H9 (cell line): ENCODE results near the gene RBL1. TPM values are rescaled to one million over a fixed set of nuclear protein-coding genes. Genes with fewer than 3 reads are reported as not detected.

ENCODE experiments used
- DNase-seq: peaks from one replicate; pipeline ENCODE4 v3.0.0-alpha.2; 2017
- H2AFZ ChIP-seq: one replicate; pipeline ENCODE4 v1.6.1; 2013; ENCODE audit warnings: mild to moderate bottlenecking, low read length, control low read depth, moderate library complexity
- H2AK5ac ChIP-seq: 2 replicates; pipeline ENCODE4 v1.6.1; 2013; ENCODE audit warnings: low read length, control low read depth, mixed read lengths; ENCODE audit not compliant: insufficient read length
- H2BK120ac ChIP-seq: one replicate; pipeline ENCODE4 v1.6.1; 2013; ENCODE audit warnings: low read depth, mild to moderate bottlenecking, low read length, control low read depth, inconsistent platforms; ENCODE audit not compliant: poor library complexity, severe bottlenecking
- H2BK12ac ChIP-seq: 2 replicates; pipeline ENCODE4 v1.6.1; 2013; ENCODE audit warnings: low read length, control low read depth, mixed read lengths, low read depth; ENCODE audit not compliant: insufficient read length
- H2BK15ac ChIP-seq: 2 replicates; pipeline ENCODE4 v1.6.1; 2013; ENCODE audit warnings: low read depth, low read length, control low read depth
- H2BK20ac ChIP-seq: one replicate; pipeline ENCODE4 v1.6.1; 2013; ENCODE audit warnings: low read depth, mild to moderate bottlenecking, low read length, control low read depth, inconsistent platforms; ENCODE audit not compliant: poor library complexity, severe bottlenecking
- H2BK5ac ChIP-seq: 2 replicates; pipeline ENCODE4 v1.6.1; 2013; ENCODE audit warnings: low read length, control low read depth, mixed read lengths; ENCODE audit not compliant: insufficient read length
- H3K14ac ChIP-seq: 2 replicates; pipeline ENCODE4 v1.6.1; 2013; ENCODE audit warnings: low read length, control low read depth; ENCODE audit not compliant: insufficient read depth
- H3K18ac ChIP-seq: 2 replicates; pipeline ENCODE4 v1.6.1; 2013; ENCODE audit warnings: low read depth, mild to moderate bottlenecking, mixed read lengths, low read length, control low read depth; ENCODE audit not compliant: insufficient read length
- H3K23ac ChIP-seq: 2 replicates; pipeline ENCODE4 v1.6.1; 2013; ENCODE audit warnings: low read length, control low read depth, mixed read lengths, low read depth; ENCODE audit not compliant: insufficient read length
- H3K23me2 ChIP-seq: 2 replicates; pipeline ENCODE4 v1.6.1; 2013; ENCODE audit warnings: low read depth, mild to moderate bottlenecking, mixed read lengths, low read length, control low read depth; ENCODE audit not compliant: insufficient read length, poor library complexity, severe bottlenecking
- H3K27ac ChIP-seq: 2 replicates; pipeline ENCODE4 v1.5.1; 2013; ENCODE audit warnings: low read length, control low read depth, mixed read lengths, low read depth; ENCODE audit not compliant: insufficient read length
- H3K27me3 ChIP-seq: 2 replicates; pipeline ENCODE4 v1.6.1; 2013; ENCODE audit warnings: low read length, control low read depth, inconsistent platforms; ENCODE audit not compliant: insufficient read depth
- H3K4ac ChIP-seq: 2 replicates; pipeline ENCODE4 v1.6.1; 2013; ENCODE audit warnings: low read depth, mild to moderate bottlenecking, control low read depth, inconsistent platforms, low read length, moderate library complexity
- H3K4me1 ChIP-seq: 2 replicates; pipeline ENCODE4 v1.6.1; 2013; ENCODE audit warnings: low read length, control low read depth, inconsistent platforms; ENCODE audit not compliant: insufficient read depth
- H3K4me2 ChIP-seq: 2 replicates; pipeline ENCODE4 v1.6.1; 2013; ENCODE audit warnings: low read length, control low read depth, mixed read lengths; ENCODE audit not compliant: insufficient read length, insufficient read depth
- H3K56ac ChIP-seq: 2 replicates; pipeline ENCODE4 v1.6.1; 2013; ENCODE audit warnings: low read depth, mild to moderate bottlenecking, mixed read lengths, low read length, control low read depth; ENCODE audit not compliant: insufficient read length
- H3K79me1 ChIP-seq: 2 replicates; pipeline ENCODE4 v1.6.1; 2013; ENCODE audit warnings: low read depth, mild to moderate bottlenecking, moderate library complexity, low read length, control low read depth, inconsistent platforms; ENCODE audit not compliant: insufficient read depth, poor library complexity, severe bottlenecking
- H3K79me2 ChIP-seq: 2 replicates; pipeline ENCODE4 v1.6.1; 2013; ENCODE audit warnings: low read length, control low read depth, inconsistent platforms; ENCODE audit not compliant: insufficient read depth
- H3K9ac ChIP-seq: 2 replicates; pipeline ENCODE4 v1.6.1; 2013; ENCODE audit warnings: low read length, control low read depth, mixed read lengths; ENCODE audit not compliant: insufficient read length; ENCODE audit errors: extremely low read depth
- H3K9me3 ChIP-seq: one replicate; pipeline ENCODE4 v1.6.1; 2013; ENCODE audit warnings: low read depth, low read length, inconsistent platforms; ENCODE audit not compliant: control insufficient read depth
- H3T11ph ChIP-seq: one replicate; pipeline ENCODE4 v1.6.1; 2013; ENCODE audit warnings: mild to moderate bottlenecking, low read length, control low read depth, inconsistent platforms
- H4K20me1 ChIP-seq: one replicate; pipeline ENCODE4 v1.6.1; 2013; ENCODE audit not compliant: control insufficient read depth, insufficient read length, insufficient read depth
- H4K5ac ChIP-seq: 2 replicates; pipeline ENCODE4 v1.6.1; 2013; ENCODE audit warnings: low read depth, mild to moderate bottlenecking, mixed read lengths, low read length, control low read depth; ENCODE audit not compliant: insufficient read length
- H4K8ac ChIP-seq: replicated peaks from 2 replicates; pipeline ENCODE4 v1.6.1; 2013; ENCODE audit warnings: low read length, control low read depth, mixed read lengths, low read depth; ENCODE audit not compliant: insufficient read length
- H4K91ac ChIP-seq: 2 replicates; pipeline ENCODE4 v1.6.1; 2013; ENCODE audit warnings: low read depth, mild to moderate bottlenecking, moderate library complexity, mixed read lengths, low read length, control low read depth; ENCODE audit not compliant: insufficient read length
- H3K27ac Mint-ChIP-seq, 3 experiments: 2 replicates in 2 of 3; 3 replicates in 1 of 3; pipeline ENCODE4 v1.8.0; 2020 to 2021; ENCODE audit warnings: mixed read lengths in 3 of 3, mild to moderate bottlenecking in 1 of 3, moderate library complexity in 1 of 3
- H3K27me3 Mint-ChIP-seq: 2 replicates; pipeline ENCODE4 v1.8.0; 2021; ENCODE audit warnings: low read depth, mild to moderate bottlenecking, moderate library complexity, mixed read lengths
- H3K36me3 Mint-ChIP-seq, 3 experiments: 2 replicates in 2 of 3; 3 replicates in 1 of 3; pipeline ENCODE4 v1.8.0; 2020 to 2021; ENCODE audit warnings: low read depth in 3 of 3, mixed read lengths in 3 of 3; ENCODE audit not compliant: insufficient read depth in 1 of 3
- H3K4me1 Mint-ChIP-seq, 2 experiments: 2 replicates each; pipeline ENCODE4 v1.8.0; 2020; ENCODE audit warnings: mixed read lengths in 2 of 2
- H3K4me3 Mint-ChIP-seq, 2 experiments: 2 replicates in 1 of 2; 3 replicates in 1 of 2; pipeline ENCODE4 v1.8.0; 2020 to 2021; ENCODE audit warnings: mild to moderate bottlenecking in 2 of 2, mixed read lengths in 2 of 2, moderate library complexity in 1 of 2
- H3K9me3 Mint-ChIP-seq, 2 experiments: 2 replicates in 1 of 2; 3 replicates in 1 of 2; pipeline ENCODE4 v1.8.0; 2020; ENCODE audit warnings: mild to moderate bottlenecking in 2 of 2, mixed read lengths in 2 of 2, moderate library complexity in 1 of 2
- whole genome bisulfite sequencing: extraction: QIAGEN DNeasy Blood & Tissue Kit; methylation state at CpG from one replicate; pipeline ENCODE4 v1.1.7; 2013; ENCODE audit warnings: missing lambda C conversion rate, low lambda C conversion rate, mixed read lengths; ENCODE audit not compliant: insufficient read length; ENCODE audit errors: extremely low coverage; 5-methylcytosine and 5-hydroxymethylcytosine counted together
- total RNA-seq: library from RNA; stranded (reverse); gene quantifications from 2 replicates; pipeline ENCODE4 v1.2.1, GENCODE V29; 2021
- TF ChIP-seq, protein P1 (sequence below): fragments of 200-600 bp; sonication (generic); conservative IDR thresholded peaks from 3 replicates; pipeline ENCODE4 v1.8.0; 2021; ENCODE audit warnings: antibody characterized with exemption, mild to moderate bottlenecking

RBL1 gene
- total RNA-seq, 1 experiment from 2014 or later: 14.1 TPM

DNA sequence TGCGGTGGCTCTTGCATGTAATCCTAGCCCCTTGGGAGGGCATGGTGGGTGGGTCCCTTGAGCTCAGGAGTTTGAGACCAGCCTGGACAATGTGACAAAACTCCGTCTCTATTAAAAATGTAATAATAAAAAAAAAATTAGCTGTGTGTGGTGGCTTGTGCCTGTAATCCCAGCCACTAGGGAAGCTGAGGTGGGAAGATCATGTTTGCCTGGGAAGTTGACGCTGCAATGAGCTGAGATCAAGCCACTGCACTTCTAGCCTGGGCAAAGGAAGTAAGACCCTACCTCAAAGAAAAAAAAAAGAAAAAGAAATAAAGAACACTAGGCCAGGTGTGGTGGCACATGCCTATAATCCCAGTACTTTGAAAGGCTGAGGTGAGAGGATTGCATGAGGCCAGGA lies 139.8 kb downstream of the RBL1 start:
- H3K9me3 ChIP-seq: no peaks in the 10 kb centered on the region
- no peaks in the 10 kb centered on the region; the same call in 1 of the 2 replicates for H3K4me1 ChIP-seq
- no peak overlapping the region for H2BK120ac ChIP-seq
- Mint-ChIP-seq H3K36me3 (no peaks in the 10 kb centered on the region), H3K27me3 (no peaks in the 10 kb centered on the region), H3K27ac (no peak overlapping the region), H3K9me3 (peaks cover 0 to 5% of the 10 kb centered on the region in 2 experiments; a peak in 1 of 5 replicates), H3K4me3 (no peak overlapping the region), H3K4me1 (peaks cover 8 to 9% of the 10 kb centered on the region in 2 experiments; a peak in 3 of 4 replicates)
- no peak overlapping the region for H4K91ac ChIP-seq
- no peak overlapping the region for H3K56ac ChIP-seq
- no peak overlapping the region for H3K9ac ChIP-seq
- peaks cover 4% of the 10 kb centered on the region for H3K23me2 ChIP-seq
- H2BK15ac ChIP-seq: no peak overlapping the region
- no peak overlapping the region for H3K27ac ChIP-seq
- H3K18ac ChIP-seq: no peak overlapping the region
- H4K8ac ChIP-seq: no peak overlapping the region
- no peak overlapping the region for H2BK20ac ChIP-seq
- no peak overlapping the region for H4K5ac ChIP-seq
- no peak overlapping the region for H3K14ac ChIP-seq
- no peaks in the 10 kb centered on the region for H3K79me2 ChIP-seq
- no peak overlapping the region for H3K4ac ChIP-seq
- no peak overlapping the region for H2AK5ac ChIP-seq
- no peak overlapping the region for H2BK5ac ChIP-seq
- no peaks in the 10 kb centered on the region for H4K20me1 ChIP-seq
- DNase-seq: no peak
- H3K27me3 ChIP-seq: no peaks in the 10 kb centered on the region
- no peak overlapping the region for H2AFZ ChIP-seq
- TF ChIP-seq, protein P1, sequence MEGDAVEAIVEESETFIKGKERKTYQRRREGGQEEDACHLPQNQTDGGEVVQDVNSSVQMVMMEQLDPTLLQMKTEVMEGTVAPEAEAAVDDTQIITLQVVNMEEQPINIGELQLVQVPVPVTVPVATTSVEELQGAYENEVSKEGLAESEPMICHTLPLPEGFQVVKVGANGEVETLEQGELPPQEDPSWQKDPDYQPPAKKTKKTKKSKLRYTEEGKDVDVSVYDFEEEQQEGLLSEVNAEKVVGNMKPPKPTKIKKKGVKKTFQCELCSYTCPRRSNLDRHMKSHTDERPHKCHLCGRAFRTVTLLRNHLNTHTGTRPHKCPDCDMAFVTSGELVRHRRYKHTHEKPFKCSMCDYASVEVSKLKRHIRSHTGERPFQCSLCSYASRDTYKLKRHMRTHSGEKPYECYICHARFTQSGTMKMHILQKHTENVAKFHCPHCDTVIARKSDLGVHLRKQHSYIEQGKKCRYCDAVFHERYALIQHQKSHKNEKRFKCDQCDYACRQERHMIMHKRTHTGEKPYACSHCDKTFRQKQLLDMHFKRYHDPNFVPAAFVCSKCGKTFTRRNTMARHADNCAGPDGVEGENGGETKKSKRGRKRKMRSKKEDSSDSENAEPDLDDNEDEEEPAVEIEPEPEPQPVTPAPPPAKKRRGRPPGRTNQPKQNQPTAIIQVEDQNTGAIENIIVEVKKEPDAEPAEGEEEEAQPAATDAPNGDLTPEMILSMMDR: no peak
- no peak overlapping the region for H3K23ac ChIP-seq
- no peak overlapping the region for H3K4me2 ChIP-seq
- WGBS: no CpG with 5 or more reads among the region's 3 CpGs
- no peak overlapping the region for H3T11ph ChIP-seq
- no peaks in the 10 kb centered on the region for H3K79me1 ChIP-seq
- no peak overlapping the region for H2BK12ac ChIP-seq
